Measurements from ENCODE around the gene RFX4.

RFX4 gene

GRCh38 chr12:106733660-106734059 is 150.9 kb downstream of the RFX4 start:
- DNase-seq (ENCODE audit: low read depth): no peak

DNA sequence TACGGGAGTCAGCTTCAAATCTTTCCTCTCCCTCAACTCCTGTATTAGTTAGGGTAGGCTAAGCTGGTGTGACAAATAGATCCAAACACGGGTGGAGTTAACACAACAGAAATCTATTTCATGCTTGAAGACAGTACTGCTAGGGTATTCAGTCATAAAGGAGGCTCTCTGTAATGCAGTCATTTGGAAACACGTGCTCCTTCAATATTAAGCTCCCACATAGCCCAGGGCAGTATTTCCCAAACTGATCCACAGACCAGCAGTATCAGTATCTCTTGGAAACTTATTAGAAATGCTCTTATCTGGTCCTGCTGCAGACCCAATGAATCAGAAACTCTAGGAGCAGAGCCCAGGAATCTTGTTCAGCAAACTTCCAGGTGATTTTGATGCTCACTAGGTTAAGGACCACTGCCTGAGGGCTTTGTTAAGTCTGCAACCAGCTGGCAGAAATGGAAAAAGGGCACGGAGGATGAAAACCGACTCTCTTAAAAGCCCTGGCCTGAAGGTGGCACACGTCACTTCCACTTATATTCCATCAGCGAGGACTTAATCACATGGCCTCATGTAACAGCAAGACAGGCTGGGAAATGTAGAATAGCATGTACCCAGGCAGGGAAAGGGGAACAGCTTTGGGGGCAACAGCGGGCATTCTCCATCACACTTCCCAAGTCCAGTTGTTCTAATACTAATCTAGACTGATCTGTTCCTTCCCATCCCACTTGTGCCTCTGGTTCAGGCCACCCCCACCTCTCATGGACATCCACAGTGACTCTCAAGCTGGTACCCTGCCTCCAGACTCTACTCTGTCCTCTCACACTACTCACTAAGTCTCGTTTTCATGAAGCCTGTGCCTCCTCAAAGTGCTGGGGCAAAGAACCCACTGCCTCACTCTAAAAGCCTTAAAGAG is 153.5 kb downstream of the RFX4 start:
- no peak for DNase-seq (ENCODE audit: low read depth)

DNA sequence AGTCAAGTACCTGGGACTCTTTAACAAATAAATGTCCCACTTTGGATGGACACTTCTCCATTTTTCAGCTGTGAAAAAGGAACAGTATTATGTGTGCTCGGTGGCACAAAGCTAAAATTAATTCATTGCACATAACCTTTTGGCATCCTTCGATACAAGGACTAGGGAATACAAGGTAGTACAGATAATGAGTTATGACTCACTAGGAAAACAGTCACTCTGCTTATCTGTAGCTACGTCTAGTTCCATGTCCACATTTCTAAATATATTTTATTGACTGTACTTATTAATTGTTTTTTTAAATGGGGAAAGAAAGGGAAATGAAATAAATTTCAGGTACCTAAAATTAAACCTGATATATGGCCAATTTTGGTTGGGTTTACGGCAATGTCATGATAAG is 156.5 kb downstream of the RFX4 start:
- no peak for DNase-seq (ENCODE audit: low read depth)

DNA sequence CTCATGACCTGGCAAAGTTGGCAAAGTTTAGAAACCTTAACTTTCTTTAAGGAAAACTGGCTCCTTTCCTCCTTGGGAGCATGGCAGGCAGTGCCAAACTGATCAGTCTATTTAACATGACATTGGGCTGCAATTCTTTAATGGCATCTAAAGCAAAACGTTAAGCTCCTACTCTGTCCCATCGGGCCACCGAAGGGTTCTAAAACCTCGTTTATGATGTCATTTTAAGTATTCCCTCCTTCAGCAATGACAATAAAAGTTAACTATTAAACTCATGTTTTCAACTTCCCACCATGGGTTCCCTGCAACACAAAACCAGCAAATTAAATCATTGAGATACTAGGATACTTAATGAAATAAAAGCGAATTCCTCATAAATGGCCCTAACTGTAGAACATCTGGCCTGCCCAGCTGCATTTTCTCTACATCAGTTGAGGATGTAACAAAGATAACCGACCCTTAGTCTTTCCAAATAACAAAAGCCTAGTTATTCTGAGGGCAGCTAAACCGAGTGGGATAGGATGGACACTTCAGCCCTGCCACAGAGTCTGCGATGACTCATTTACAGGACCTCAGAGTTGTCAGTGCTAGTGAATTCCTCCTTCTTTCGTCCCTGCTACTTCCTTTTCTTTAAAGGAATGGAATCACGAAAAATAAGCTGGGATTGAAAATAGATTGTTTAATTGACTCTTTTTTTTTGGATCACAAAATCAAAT is 157.2 kb downstream of the RFX4 start:
- DNase-seq (ENCODE audit: low read depth): no peak

DNA sequence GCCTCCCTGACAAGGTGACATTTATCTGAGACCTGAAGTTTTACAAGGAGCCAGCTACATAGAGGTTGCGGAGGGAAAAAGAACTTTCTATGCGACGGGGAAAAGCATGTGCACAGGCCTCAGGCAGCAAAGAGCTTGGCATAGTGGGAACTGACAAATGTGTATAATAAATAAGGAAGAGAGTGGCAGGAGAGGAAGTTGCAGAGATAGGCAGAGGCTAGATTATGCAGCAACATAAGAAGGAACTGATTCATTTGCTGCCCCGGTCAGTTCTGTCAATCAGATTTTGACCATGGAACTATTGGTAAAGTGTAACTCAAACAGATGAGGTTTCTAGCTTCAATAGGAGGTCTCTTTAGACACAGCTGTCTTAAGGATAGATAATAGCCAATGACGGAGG is 158.0 kb downstream of the RFX4 start:
- DNase-seq (ENCODE audit: low read depth): no peak

DNA sequence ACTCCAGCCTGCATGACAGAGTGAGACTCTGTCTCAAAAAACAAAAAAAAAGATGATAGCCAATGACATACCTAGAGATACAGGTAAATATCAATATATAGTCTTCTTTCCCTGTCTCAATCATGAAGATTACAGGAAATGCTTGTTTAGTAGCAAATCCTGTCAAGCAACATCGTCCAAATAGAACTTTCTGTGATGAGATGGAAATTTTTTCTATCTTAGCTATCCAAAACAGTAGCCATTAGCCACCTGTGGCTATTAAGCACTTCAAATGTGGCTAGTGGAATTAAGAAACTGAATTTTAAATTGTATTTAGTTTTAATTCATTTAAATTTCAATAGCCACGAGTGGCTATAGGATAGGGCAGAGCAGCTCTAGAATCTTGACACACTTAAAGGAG is 158.4 kb downstream of the RFX4 start:
- DNase-seq (ENCODE audit: low read depth): no peak

GRCh38 chr12:106743270-106743988 is 160.6 kb downstream of the RFX4 start:
- no peak for DNase-seq (ENCODE audit: low read depth)

GRCh38 chr12:106744600-106744999 is 161.8 kb downstream of the RFX4 start:
- DNase-seq (ENCODE audit: low read depth): no peak

GRCh38 chr12:106745181-106745745 is 162.5 kb downstream of the RFX4 start:
- DNase-seq (ENCODE audit: low read depth): no peak

GRCh38 chr12:106747973-106748436 is 165.2 kb downstream of the RFX4 start:
- no peak for DNase-seq (ENCODE audit: low read depth)

DNA sequence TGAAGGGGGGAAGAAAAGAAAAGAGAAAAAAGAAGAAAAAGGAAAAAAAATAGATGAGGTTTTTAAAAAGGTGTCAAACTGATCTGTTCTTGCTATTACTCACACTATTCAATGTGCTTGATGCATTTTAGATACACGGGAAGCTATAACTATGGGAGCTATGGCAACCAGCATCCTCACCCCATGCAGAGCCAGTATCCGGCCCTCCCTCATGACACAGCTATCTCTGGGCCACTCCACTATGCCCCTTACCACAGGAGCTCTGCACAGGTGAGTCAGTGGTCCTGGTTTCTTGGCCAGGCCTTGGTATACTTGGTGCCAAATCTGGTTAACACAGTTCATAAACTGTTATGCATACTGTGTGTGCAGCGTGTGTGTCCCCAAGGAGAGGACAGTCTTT is 167.7 kb downstream of the RFX4 start:
- DNase-seq (ENCODE audit: low read depth): no peak

GRCh38 chr12:106753526-106753925 is 170.7 kb downstream of the RFX4 start:
- no peak for DNase-seq (ENCODE audit: low read depth)

GRCh38 chr12:106754331-106754730 is 171.5 kb downstream of the RFX4 start:
- no peak for DNase-seq (ENCODE audit: low read depth)

GRCh38 chr12:106757623-106758348 is 175.0 kb downstream of the RFX4 start:
- DNase-seq (ENCODE audit: low read depth): no peak

GRCh38 chr12:106758349-106759110 is 175.7 kb downstream of the RFX4 start:
- no peak for DNase-seq (ENCODE audit: low read depth)

- DNase-seq (ENCODE audit: low read depth): no peak
These were observed 176.9 kb downstream of the RFX4 start for GRCh38 chr12:106759526-106760183.

GRCh38 chr12:106760184-106760531 is 177.4 kb downstream of the RFX4 start:
- DNase-seq (ENCODE audit: low read depth): no peak

DNA sequence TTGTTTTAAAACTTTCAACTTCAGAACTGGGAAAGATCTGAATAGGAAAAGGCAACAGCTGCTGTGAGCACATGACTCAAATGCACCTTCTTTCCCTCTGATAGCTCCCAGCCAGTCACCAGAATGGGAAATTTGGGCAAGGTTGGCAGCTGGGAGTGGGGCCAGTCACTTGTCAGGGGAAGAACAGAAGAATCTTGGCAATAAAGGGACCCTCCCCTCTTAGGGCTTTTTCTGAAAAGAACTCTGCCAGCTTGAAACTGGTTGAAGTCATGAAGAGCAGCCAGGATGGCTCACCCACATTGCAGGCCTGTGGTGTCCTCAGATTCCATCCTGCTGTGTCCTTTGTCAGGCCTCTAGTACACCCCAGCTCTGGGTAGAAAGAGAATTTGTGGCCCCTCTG is 181.4 kb downstream of the RFX4 start:
- DNase-seq (ENCODE audit: low read depth): no peak

GRCh38 chr12:106764738-106765137 is 181.9 kb downstream of the RFX4 start:
- no peak for DNase-seq (ENCODE audit: low read depth)

DNA sequence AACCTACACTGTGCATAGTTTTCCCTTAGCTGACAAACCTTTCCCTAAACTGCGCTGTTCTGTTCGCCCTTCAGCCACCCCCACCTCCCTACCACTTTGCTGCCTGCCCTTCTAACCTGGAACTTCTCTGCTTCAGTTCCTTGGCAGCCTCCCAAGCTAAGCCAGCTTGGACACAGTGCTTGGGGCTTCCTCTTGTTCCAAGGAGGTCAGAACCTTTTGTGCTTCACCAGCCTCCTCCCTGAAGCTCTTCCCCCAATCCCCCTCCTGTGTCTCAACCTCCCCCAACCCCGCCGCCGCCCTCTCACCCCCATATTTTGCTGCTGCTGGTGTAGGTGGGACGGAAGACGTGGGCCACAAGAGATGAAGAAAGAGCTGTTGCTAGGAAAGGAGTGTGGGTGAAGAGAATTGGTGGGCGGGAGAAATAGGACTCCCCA is 183.6 kb downstream of the RFX4 start:
- no peak for DNase-seq (ENCODE audit: low read depth)

Measured in HS-27A (cell line).